Mesendoderm (in vitro differentiated cells): Measurements from ENCODE around the gene TMCC3.

ENCODE experiments used
- DNase-seq: peaks from one replicate; pipeline ENCODE4 v3.0.0; 2013
- H2AK5ac ChIP-seq: 2 replicates; pipeline ENCODE4 v1.6.1; 2013; ENCODE audit warnings: low read length, inconsistent platforms
- H2BK120ac ChIP-seq: 2 replicates; pipeline ENCODE4 v1.6.1; 2013; ENCODE audit warnings: low read depth, mild to moderate bottlenecking, low read length, moderate library complexity, mixed read lengths
- H2BK15ac ChIP-seq: replicated peaks from 2 replicates; pipeline ENCODE4 v1.6.1; 2013; ENCODE audit warnings: low read depth, mild to moderate bottlenecking, moderate library complexity
- H2BK5ac ChIP-seq: 2 replicates; pipeline ENCODE4 v1.6.1; 2013; ENCODE audit warnings: low read length, inconsistent platforms
- H3K18ac ChIP-seq: 2 replicates; pipeline ENCODE4 v1.6.1; 2013; ENCODE audit warnings: mild to moderate bottlenecking, low read length, mixed read lengths
- H3K23ac ChIP-seq: one replicate; pipeline ENCODE4 v1.6.1; 2013; ENCODE audit warnings: low read length
- H3K27ac ChIP-seq: 2 replicates; pipeline ENCODE4 v1.5.1; 2013; ENCODE audit warnings: low read depth, mild to moderate bottlenecking, inconsistent platforms, low read length, moderate library complexity
- H3K27me3 ChIP-seq: 2 replicates; pipeline ENCODE4 v1.6.1; 2013; ENCODE audit warnings: low read length, control low read depth, mild to moderate bottlenecking, inconsistent platforms; ENCODE audit not compliant: insufficient read depth, poor library complexity
- H3K36me3 ChIP-seq: 2 replicates; pipeline ENCODE4 v1.6.1; 2013; ENCODE audit warnings: low read length, inconsistent platforms; ENCODE audit not compliant: control insufficient read depth, insufficient read depth
- H3K4ac ChIP-seq: one replicate; pipeline ENCODE4 v1.6.1; 2013; ENCODE audit warnings: low read depth, mild to moderate bottlenecking, low read length, moderate library complexity
- H3K4me1 ChIP-seq: 2 replicates; pipeline ENCODE4 v1.6.1; 2013; ENCODE audit warnings: low read depth, low read length, inconsistent platforms; ENCODE audit not compliant: control insufficient read depth
- H3K4me2 ChIP-seq: 2 replicates; pipeline ENCODE4 v1.6.1; 2013; ENCODE audit warnings: low read length
- H3K4me3 ChIP-seq: 2 replicates; pipeline ENCODE4 v1.5.1; 2013; ENCODE audit warnings: mild to moderate bottlenecking, low read length
- H3K56ac ChIP-seq: one replicate; pipeline ENCODE4 v1.6.1; 2013; ENCODE audit warnings: low read length
- H3K79me1 ChIP-seq: 2 replicates; pipeline ENCODE4 v1.6.1; 2013; ENCODE audit warnings: low read length, inconsistent platforms
- H3K79me2 ChIP-seq: 2 replicates; pipeline ENCODE4 v1.6.1; 2013; ENCODE audit warnings: mild to moderate bottlenecking, low read length; ENCODE audit not compliant: control insufficient read depth, insufficient read depth
- H3K9ac ChIP-seq: 2 replicates; pipeline ENCODE4 v1.6.1; 2013; ENCODE audit warnings: low read length, inconsistent platforms
- H4K5ac ChIP-seq: one replicate; pipeline ENCODE4 v1.6.1; 2013; ENCODE audit warnings: low read length
- H4K8ac ChIP-seq: one replicate; pipeline ENCODE4 v1.6.1; 2013; ENCODE audit warnings: low read depth, mild to moderate bottlenecking, control low read depth, low read length, moderate library complexity
- WGBS: extraction: QIAGEN DNeasy Blood & Tissue Kit; methylation state at CpG from one replicate; pipeline ENCODE4 v1.1.7; 2013; ENCODE audit warnings: low lambda C conversion rate, missing lambda C conversion rate; ENCODE audit not compliant: insufficient coverage; ENCODE audit errors: extremely low coverage; 5-methylcytosine and 5-hydroxymethylcytosine counted together

Gene TMCC3

GRCh38 chr12:94586589-94587259, 63.6 kb downstream of the TMCC3 start:
- Histone ChIP-seq H4K8ac (no peak overlapping the region), H2BK15ac (no peak overlapping the region), H3K27ac (no peak overlapping the region), H3K36me3 (no peaks in the 10 kb centered on the region), H2AK5ac (no peak overlapping the region), H3K79me2 (no peaks in the 10 kb centered on the region), H3K4ac (no peak overlapping the region), H3K56ac (no peak overlapping the region), H3K4me3 (no peak overlapping the region), H3K27me3 (no peaks in the 10 kb centered on the region), H3K9ac (no peak overlapping the region), H2BK5ac (no peak overlapping the region), H3K4me1 (no peaks in the 10 kb centered on the region), H3K4me2 (no peak overlapping the region), H2BK120ac (no peak overlapping the region), H3K79me1 (no peaks in the 10 kb centered on the region), H3K23ac (no peak overlapping the region), H4K5ac (no peak overlapping the region), H3K18ac (no peak overlapping the region)
- WGBS: no CpG with 5 or more reads among the region's 8 CpGs
- no peak for DNase-seq

DNA sequence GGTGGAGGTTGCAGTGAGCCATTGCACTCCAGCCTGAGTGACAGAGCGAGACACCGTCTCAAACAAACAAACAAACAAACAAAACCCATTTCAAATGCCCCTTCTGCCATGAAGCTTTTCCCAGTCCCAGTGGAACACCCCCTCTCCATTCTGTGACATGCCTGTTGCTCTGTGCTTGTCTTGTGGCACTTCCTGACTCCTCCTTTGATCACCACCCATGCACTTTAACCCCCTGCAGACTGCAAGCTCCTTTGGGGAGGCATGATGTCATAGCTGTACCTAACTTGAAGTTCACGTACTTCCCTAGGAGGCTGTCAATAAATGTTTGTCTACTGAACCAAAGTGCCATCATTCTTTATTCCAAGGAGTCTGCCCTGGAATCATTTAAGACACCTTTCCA, 64.7 kb downstream of the TMCC3 start:
- no peaks in the 10 kb centered on the region for H3K36me3 ChIP-seq
- no peak overlapping the region for H2AK5ac ChIP-seq
- H4K5ac ChIP-seq: no peak overlapping the region
- H3K27me3 ChIP-seq: no peaks in the 10 kb centered on the region
- H3K27ac ChIP-seq: no peak overlapping the region
- H2BK120ac ChIP-seq: no peak overlapping the region
- no peaks in the 10 kb centered on the region for H3K79me1 ChIP-seq
- H3K18ac ChIP-seq: no peak overlapping the region
- DNase-seq: no peak
- WGBS: no CpG with 5 or more reads among the region's 3 CpGs
- H3K4me3 ChIP-seq: no peak overlapping the region
- H3K23ac ChIP-seq: no peak overlapping the region
- H3K4me2 ChIP-seq: no peak overlapping the region
- H3K9ac ChIP-seq: no peak overlapping the region
- H3K56ac ChIP-seq: no peak overlapping the region
- no peak overlapping the region for H2BK5ac ChIP-seq
- H3K4me1 ChIP-seq: no peaks in the 10 kb centered on the region
- H2BK15ac ChIP-seq: no peak overlapping the region
- no peak overlapping the region for H4K8ac ChIP-seq
- H3K79me2 ChIP-seq: no peaks in the 10 kb centered on the region
- no peak overlapping the region for H3K4ac ChIP-seq

GRCh38 chr12:94584377-94584776, 66.0 kb downstream of the TMCC3 start:
- no peak overlapping the region for H2BK120ac ChIP-seq
- H3K4ac ChIP-seq: no peak overlapping the region
- no peak overlapping the region for H3K23ac ChIP-seq
- no peak overlapping the region for H2AK5ac ChIP-seq
- H2BK15ac ChIP-seq: no peak overlapping the region
- no CpG with 5 or more reads among the region's 5 CpGs for WGBS
- H3K9ac ChIP-seq: no peak overlapping the region
- no peak overlapping the region for H3K18ac ChIP-seq
- DNase-seq: no peak
- no peak overlapping the region for H2BK5ac ChIP-seq
- H3K27me3 ChIP-seq: no peaks in the 10 kb centered on the region
- no peaks in the 10 kb centered on the region for H3K36me3 ChIP-seq
- H3K27ac ChIP-seq: no peak overlapping the region
- H3K79me1 ChIP-seq: no peaks in the 10 kb centered on the region
- H3K56ac ChIP-seq: no peak overlapping the region
- H4K8ac ChIP-seq: no peak overlapping the region
- H3K4me1 ChIP-seq: no peaks in the 10 kb centered on the region
- no peak overlapping the region for H3K4me3 ChIP-seq
- no peak overlapping the region for H4K5ac ChIP-seq
- no peak overlapping the region for H3K4me2 ChIP-seq
- H3K79me2 ChIP-seq: no peaks in the 10 kb centered on the region

GRCh38 chr12:94582591-94582990, 67.8 kb downstream of the TMCC3 start:
- H3K56ac ChIP-seq: no peak overlapping the region

DNA sequence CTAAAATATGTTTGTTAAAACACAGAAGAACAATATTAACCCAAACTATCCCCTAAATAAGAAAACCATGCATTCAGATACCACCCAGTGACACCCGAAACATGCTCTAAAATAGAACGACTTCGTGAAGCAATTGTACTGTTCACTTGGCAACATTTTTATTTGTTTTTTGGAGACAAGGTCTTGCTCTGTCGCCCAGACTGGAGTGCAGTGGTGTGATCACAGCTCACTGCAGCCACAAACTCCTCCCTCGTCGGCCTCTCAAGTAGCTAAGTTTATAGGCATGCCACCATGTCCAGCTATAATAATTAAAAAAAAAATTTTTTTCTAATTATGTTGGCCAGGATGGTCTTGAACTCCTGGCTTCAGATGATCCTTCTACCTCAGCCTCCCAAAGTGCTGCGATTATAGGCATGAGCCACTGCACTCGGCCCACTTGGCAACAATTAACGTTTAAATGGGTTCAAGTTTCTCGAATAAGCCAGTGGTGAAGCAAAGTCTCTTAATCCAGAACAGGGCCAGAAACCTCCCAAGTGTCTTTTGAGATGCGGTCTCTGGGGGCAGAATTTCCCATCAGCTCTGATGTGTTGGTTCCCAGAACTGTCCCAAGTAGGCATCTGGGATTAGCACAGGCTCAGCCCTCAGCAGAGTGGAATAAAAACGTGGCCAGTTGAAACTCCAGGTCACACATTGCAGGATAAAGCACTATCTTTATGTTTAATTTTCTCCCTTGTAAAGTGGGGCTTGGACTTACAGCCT, 74.5 kb downstream of the TMCC3 start:
- Histone ChIP-seq H3K79me2 (no peaks in the 10 kb centered on the region), H4K5ac (no peak overlapping the region), H3K9ac (no peak overlapping the region), H3K18ac (no peak overlapping the region), H2BK5ac (no peak overlapping the region), H3K4ac (no peak overlapping the region), H3K4me1 (no peaks in the 10 kb centered on the region), H3K23ac (no peak overlapping the region), H3K27me3 (no peaks in the 10 kb centered on the region), H3K4me2 (no peak overlapping the region), H3K36me3 (no peaks in the 10 kb centered on the region), H3K27ac (no peak overlapping the region), H3K4me3 (no peak overlapping the region), H2BK120ac (no peak overlapping the region), H4K8ac (no peak overlapping the region), H3K56ac (no peak overlapping the region), H2BK15ac (no peak overlapping the region), H3K79me1 (no peaks in the 10 kb centered on the region), H2AK5ac (no peak overlapping the region)
- peak; percentile 36 for DNase-seq
- WGBS: no CpG with 5 or more reads among the region's 12 CpGs

More at GRCh38 chr12:94582591-94582990, 67.8 kb downstream of the TMCC3 start:
- H3K4ac ChIP-seq: no peak overlapping the region
- H4K5ac ChIP-seq: no peak overlapping the region
- H2AK5ac ChIP-seq: no peak overlapping the region
- no CpG with 5 or more reads among the region's 5 CpGs for WGBS
- H3K27me3 ChIP-seq: no peaks in the 10 kb centered on the region
- no peak overlapping the region for H2BK15ac ChIP-seq
- no peak overlapping the region for H3K18ac ChIP-seq
- no peak overlapping the region for H2BK120ac ChIP-seq
- H3K79me2 ChIP-seq: no peaks in the 10 kb centered on the region
- no peaks in the 10 kb centered on the region for H3K36me3 ChIP-seq
- no peak overlapping the region for H3K23ac ChIP-seq
- no peak overlapping the region for H4K8ac ChIP-seq
- no peak overlapping the region for H3K9ac ChIP-seq
- peak; percentile 49 for DNase-seq
- no peak overlapping the region for H3K27ac ChIP-seq
- H3K79me1 ChIP-seq: no peaks in the 10 kb centered on the region
- no peak overlapping the region for H2BK5ac ChIP-seq
- H3K4me3 ChIP-seq: no peak overlapping the region
- no peaks in the 10 kb centered on the region for H3K4me1 ChIP-seq
- H3K4me2 ChIP-seq: no peak overlapping the region
